BLaER1 treated with 17β-estradiol and CSF1 and Interleukin-3, amounts not matched to agents 10 nM and 100 nM (cell line): Measurements from ENCODE around the gene ATP5F1E.
A peak's percentile ranks its signal among the peaks of the same experiment; 100 is the strongest.
"Not testable (repeated sequence)": the region's sequence is repeated elsewhere in the genome, so short reads cannot be mapped to it uniquely, and the experiment has no call there.

Experiments
- H3K27ac ChIP-seq, 11 experiments: shearing (Covaris generic); formaldehyde crosslinking; 2 replicates each; pipeline ENCODE4 v1.8.1; 2022
- H3K27me3 ChIP-seq, 11 experiments: shearing (Covaris generic); formaldehyde crosslinking; 2 replicates each; pipeline ENCODE4 v1.8.1; 2022
- H3K36me3 ChIP-seq, 11 experiments: shearing (Covaris generic); formaldehyde crosslinking; 2 replicates each; pipeline ENCODE4 v1.8.1; 2022
- H3K4me1 ChIP-seq, 10 experiments: shearing (Covaris generic); formaldehyde crosslinking; 2 replicates each; pipeline ENCODE4 v1.8.1; 2022
- H3K4me2 ChIP-seq, 11 experiments: shearing (Covaris generic); formaldehyde crosslinking; 2 replicates each; pipeline ENCODE4 v1.8.1; 2022
- H3K4me3 ChIP-seq, 10 experiments: shearing (Covaris generic); formaldehyde crosslinking; 2 replicates each; pipeline ENCODE4 v1.8.1; 2022
- H3K9ac ChIP-seq, 11 experiments: shearing (Covaris generic); formaldehyde crosslinking; 2 replicates each; pipeline ENCODE4 v1.8.1; 2022
- H3K9me3 ChIP-seq, 11 experiments: shearing (Covaris generic); formaldehyde crosslinking; replicated peaks in 1 of 11; 2 replicates each; pipeline ENCODE4 v1.8.1; 2022
- H4K20me1 ChIP-seq, 11 experiments: shearing (Covaris generic); formaldehyde crosslinking; 2 replicates each; pipeline ENCODE4 v1.8.1; 2022
- Cebpa-rat ChIP-seq, 11 experiments: shearing (Covaris generic); IDR thresholded peaks; 2 replicates each; pipeline ENCODE4 v1.8.1; 2022

Gene ATP5F1E

GRCh38 chr20:59046862-59047261 is 14.7 kb upstream of the ATP5F1E start:
- Histone ChIP-seq H3K27me3 (no peaks in the 10 kb centered on the region), H3K9me3 (0 out of 22 replicates have a peak, but pooled peaks cover 0 to 3% (median 0%) of the 10 kb centered on the region in 11 experiments), H3K4me2 (no peak overlapping the region), H3K27ac (no peak overlapping the region), H4K20me1 (no peaks in the 10 kb centered on the region), H3K36me3 (no peaks in the 10 kb centered on the region), H3K4me3 (no peak overlapping the region), H3K4me1 (peaks cover 10 to 29% (median 19%) of the 10 kb centered on the region in 10 experiments), H3K9ac (no peak overlapping the region)
- no peak for TF ChIP-seq Cebpa-rat (IDR thresholded peaks at IDR 0.05)

DNA sequence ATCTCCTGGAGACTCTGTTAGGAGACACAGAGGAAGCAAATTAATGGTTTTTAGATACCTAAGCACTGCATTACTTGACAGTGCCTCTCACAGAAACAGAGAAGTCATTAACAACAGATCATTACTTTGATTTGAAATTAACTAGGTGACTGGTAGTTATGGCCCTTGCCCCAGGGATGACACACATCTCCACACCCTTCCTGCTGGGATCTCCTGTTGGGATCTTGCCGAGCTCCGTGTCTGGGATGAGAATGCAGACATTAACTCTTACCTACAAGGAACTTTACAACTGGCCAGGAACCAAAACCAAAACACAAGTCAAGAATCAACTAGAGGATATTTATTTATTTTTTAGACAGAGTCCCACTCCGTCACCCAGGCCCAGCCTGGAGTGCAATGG is 12.7 kb upstream of the ATP5F1E start:
- peaks cover 31 to 50% (median 40%) of the 10 kb centered on the region in 10 experiments for H3K4me1 ChIP-seq
- 0 out of 22 replicates have a peak, but pooled peaks cover 0 to 3% (median 0%) of the 10 kb centered on the region in 11 experiments for H3K9me3 ChIP-seq
- no peak for TF ChIP-seq Cebpa-rat (IDR thresholded peaks at IDR 0.05)
- no peak overlapping the region for H3K27ac ChIP-seq
- H3K9ac ChIP-seq = no peak overlapping the region
- H3K4me3 ChIP-seq = no peak overlapping the region
- peak overlapping the region in 3 of 11 experiments; percentile 83 to 89 (median 88); a peak in 4 of 22 replicates for H3K4me2 ChIP-seq
- no peaks in the 10 kb centered on the region for H3K27me3 ChIP-seq
- H4K20me1 ChIP-seq = peaks cover 10 to 19% (median 16%) of the 10 kb centered on the region in 11 experiments; a peak in 18 of 22 replicates
- H3K36me3 ChIP-seq = peaks cover 9 to 18% (median 14%) of the 10 kb centered on the region in 11 experiments; a peak in 18 of 22 replicates

GRCh38 chr20:59044295-59044694 is 12.2 kb upstream of the ATP5F1E start:
- H4K20me1 ChIP-seq = peaks cover 11 to 24% (median 21%) of the 10 kb centered on the region in 11 experiments; a peak in 18 of 22 replicates
- no peak overlapping the region for H3K9ac ChIP-seq
- H3K27ac ChIP-seq = no peak overlapping the region
- H3K4me2 ChIP-seq = peak overlapping the region in 9 of 11 experiments; percentile 39 to 90 (median 83); a peak in 17 of 22 replicates
- 0 out of 22 replicates have a peak, but pooled peaks cover 0 to 3% (median 0%) of the 10 kb centered on the region in 11 experiments for H3K9me3 ChIP-seq
- no peaks in the 10 kb centered on the region for H3K27me3 ChIP-seq
- no peak overlapping the region for H3K4me3 ChIP-seq
- TF ChIP-seq Cebpa-rat (IDR thresholded peaks at IDR 0.05) = no peak
- peaks cover 11 to 23% (median 17%) of the 10 kb centered on the region in 11 experiments; a peak in 18 of 22 replicates for H3K36me3 ChIP-seq
- peaks cover 36 to 52% (median 45%) of the 10 kb centered on the region in 10 experiments for H3K4me1 ChIP-seq

DNA sequence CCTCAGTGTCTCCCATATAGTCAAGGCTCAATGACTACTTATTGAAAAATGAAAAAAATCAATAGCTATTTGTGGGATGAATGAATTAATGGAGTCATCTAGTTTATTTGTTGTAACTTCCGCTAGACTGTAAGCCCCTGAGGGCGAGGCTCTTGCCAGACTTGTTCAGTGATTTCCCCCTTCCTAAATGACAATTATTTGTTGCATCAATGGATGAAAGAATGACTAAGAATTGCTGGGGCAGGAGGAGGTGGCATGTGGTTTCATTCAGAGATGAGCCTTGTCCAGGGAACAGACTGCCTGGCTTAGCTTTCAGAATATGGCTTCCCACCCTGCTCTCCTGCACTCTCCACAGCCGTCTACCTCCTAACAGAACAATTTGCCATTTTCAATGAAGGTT is 11.6 kb upstream of the ATP5F1E start:
- H3K36me3 ChIP-seq = peaks cover 11 to 28% (median 19%) of the 10 kb centered on the region in 11 experiments; a peak in 19 of 22 replicates
- H3K9me3 ChIP-seq = 0 out of 22 replicates have a peak, but pooled peaks cover 0 to 3% (median 0%) of the 10 kb centered on the region in 11 experiments
- H3K27ac ChIP-seq = 0 out of 22 replicates have a peak overlapping the region, but pooled peaks of 1 of the 11 experiments have one; percentile 73
- no peak for TF ChIP-seq Cebpa-rat (IDR thresholded peaks at IDR 0.05)
- no peaks in the 10 kb centered on the region for H3K27me3 ChIP-seq
- peaks cover 39 to 55% (median 46%) of the 10 kb centered on the region in 10 experiments for H3K4me1 ChIP-seq
- H3K4me2 ChIP-seq = peak overlapping the region in 10 of 11 experiments; percentile 79 to 90 (median 83); a peak in 21 of 22 replicates
- H3K4me3 ChIP-seq = no peak overlapping the region
- peaks cover 11 to 30% (median 26%) of the 10 kb centered on the region in 11 experiments; a peak in 18 of 22 replicates for H4K20me1 ChIP-seq
- H3K9ac ChIP-seq = no peak overlapping the region

DNA sequence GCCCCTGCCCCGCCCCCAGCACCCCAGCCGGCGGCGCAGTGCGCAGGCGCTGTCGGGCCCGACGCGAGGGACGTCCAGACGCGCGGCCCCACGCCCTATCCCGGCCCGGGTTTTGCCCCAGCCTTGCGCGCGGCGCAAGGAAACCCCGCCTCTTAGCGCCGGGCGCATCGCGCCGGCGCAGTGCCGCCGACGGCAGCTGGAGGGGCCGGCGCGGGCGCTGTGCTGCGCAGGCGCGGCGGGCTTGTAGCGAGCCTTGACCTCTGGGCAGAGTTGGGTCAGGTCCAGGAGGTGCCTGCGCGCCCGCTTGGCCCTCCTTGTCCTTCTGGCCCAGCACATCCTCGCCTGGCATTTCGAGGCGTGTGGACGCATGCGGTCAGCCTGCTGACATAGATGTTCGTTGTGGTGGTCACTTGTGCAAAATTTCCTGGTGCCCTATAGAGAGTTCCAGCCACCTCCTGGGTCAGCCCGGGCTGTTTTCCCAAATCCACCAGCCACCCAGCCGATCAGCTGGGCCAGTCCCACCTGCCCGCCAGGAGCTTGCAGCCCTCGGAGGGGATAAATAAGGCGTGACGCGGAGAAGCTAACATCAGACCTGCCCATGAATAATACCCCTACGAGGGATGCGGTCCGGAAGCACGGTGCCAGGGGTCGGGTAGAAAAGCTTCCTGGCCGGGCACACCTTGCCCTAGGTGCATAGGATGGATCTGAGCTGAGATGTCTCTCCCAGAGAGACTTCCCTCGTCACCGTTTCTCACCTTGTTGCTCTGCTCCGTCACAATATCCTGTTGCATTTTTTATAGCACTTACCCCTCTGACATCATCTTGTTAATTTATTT is 10.9 kb upstream of the ATP5F1E start:
- peaks cover 15 to 37% (median 33%) of the 10 kb centered on the region in 11 experiments; a peak in 18 of 22 replicates for H4K20me1 ChIP-seq
- H3K9me3 ChIP-seq = 0 out of 22 replicates have a peak, but pooled peaks cover 0 to 3% (median 0%) of the 10 kb centered on the region in 11 experiments
- H3K4me2 ChIP-seq = peak overlapping the region; percentile 79 to 93 (median 88)
- H3K27ac ChIP-seq = peak overlapping the region; percentile 86 to 96 (median 90); a peak in 21 of 22 replicates
- H3K27me3 ChIP-seq = no peaks in the 10 kb centered on the region
- peak overlapping the region; percentile 70 to 95 (median 88) for H3K4me3 ChIP-seq
- H3K4me1 ChIP-seq = peaks cover 39 to 53% (median 48%) of the 10 kb centered on the region in 10 experiments
- peaks cover 17 to 35% (median 26%) of the 10 kb centered on the region in 11 experiments for H3K36me3 ChIP-seq
- H3K9ac ChIP-seq = peak overlapping the region; percentile 82 to 95 (median 88)
- TF ChIP-seq Cebpa-rat (IDR thresholded peaks at IDR 0.05) = no peak

GRCh38 chr20:59042151-59042795 is 10.1 kb upstream of the ATP5F1E start, which contains the start of gene PRELID3B:
Gene PRELID3B (minus strand): TSS chr20:59042786. CDS start chr20:59042730, 56 bp downstream.
- H3K4me1 ChIP-seq = peaks cover 39 to 53% (median 48%) of the 10 kb centered on the region in 10 experiments
- H3K9me3 ChIP-seq = 0 out of 22 replicates have a peak, but pooled peaks cover 0 to 3% (median 0%) of the 10 kb centered on the region in 11 experiments
- H3K36me3 ChIP-seq = peaks cover 24 to 42% (median 33%) of the 10 kb centered on the region in 11 experiments
- TF ChIP-seq Cebpa-rat (IDR thresholded peaks at IDR 0.05) = no peak
- H4K20me1 ChIP-seq = peaks cover 15 to 44% (median 39%) of the 10 kb centered on the region in 11 experiments; a peak in 19 of 22 replicates
- H3K4me3 ChIP-seq = peak within 1 kb of the TSS; percentile 70 to 95 (median 88)
- H3K4me2 ChIP-seq = peak within 1 kb of the TSS; percentile 82 to 94 (median 89)
- H3K9ac ChIP-seq = peak within 1 kb of the TSS; percentile 82 to 95 (median 88)
- no peaks in the 10 kb centered on the region for H3K27me3 ChIP-seq
- peak within 1 kb of the TSS; percentile 86 to 96 (median 90) for H3K27ac ChIP-seq

DNA sequence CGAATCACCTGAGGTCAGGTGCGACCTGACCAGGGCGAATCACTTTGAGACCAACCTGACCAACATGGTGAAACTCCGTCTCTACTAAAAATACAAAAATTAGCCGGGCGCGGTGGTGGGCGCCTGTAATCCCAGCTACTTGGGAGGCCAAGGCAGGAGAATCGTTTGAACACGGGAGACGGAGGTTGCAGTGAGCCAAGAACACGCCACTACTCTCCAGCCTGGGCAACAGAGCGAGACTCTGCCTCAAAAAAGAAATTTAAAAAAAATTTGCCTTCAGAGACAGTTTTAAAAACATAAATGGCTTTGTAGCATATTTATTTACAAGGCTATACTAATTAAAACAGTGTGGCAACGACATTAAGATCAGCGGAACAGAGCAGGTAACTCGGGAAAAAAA is 9.4 kb upstream of the ATP5F1E start:
- H3K4me2 ChIP-seq = peak overlapping the region; percentile 82 to 94 (median 89)
- peaks cover 32 to 50% (median 40%) of the 10 kb centered on the region in 11 experiments for H3K36me3 ChIP-seq
- peaks cover 15 to 51% (median 45%) of the 10 kb centered on the region in 11 experiments; a peak in 19 of 22 replicates for H4K20me1 ChIP-seq
- peak overlapping the region; percentile 82 to 95 (median 88) for H3K9ac ChIP-seq
- peak overlapping the region; percentile 70 to 95 (median 88) for H3K4me3 ChIP-seq
- not testable (repeated sequence) for H3K9me3 ChIP-seq, H3K27me3 ChIP-seq
- H3K27ac ChIP-seq = peak overlapping the region; percentile 86 to 96 (median 90); a peak in 20 of 22 replicates
- peaks cover 39 to 53% (median 48%) of the 10 kb centered on the region in 10 experiments for H3K4me1 ChIP-seq

DNA sequence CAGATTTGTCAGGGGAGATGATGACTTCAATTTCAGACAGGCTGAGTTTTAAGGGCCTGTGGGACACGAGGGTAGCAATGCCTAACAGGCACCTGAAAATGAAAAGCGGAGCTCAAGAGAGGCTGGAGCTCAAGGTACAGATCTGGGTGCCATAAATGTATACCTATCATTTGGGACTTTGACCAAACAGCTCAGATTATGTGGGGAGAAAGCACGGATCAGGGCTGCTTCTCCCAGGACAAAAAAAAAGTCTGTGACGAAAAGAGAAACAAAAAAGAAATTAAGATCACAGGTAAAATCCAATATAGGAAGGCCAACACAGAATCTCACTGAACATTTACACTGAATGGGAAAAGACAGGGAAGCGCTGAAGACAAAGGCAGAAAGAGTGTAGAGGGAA is 8.5 kb upstream of the ATP5F1E start:
- peaks cover 15 to 58% (median 45%) of the 10 kb centered on the region in 11 experiments; a peak in 19 of 22 replicates for H4K20me1 ChIP-seq
- peaks cover 39 to 53% (median 48%) of the 10 kb centered on the region in 10 experiments for H3K4me1 ChIP-seq
- no peak for TF ChIP-seq Cebpa-rat (IDR thresholded peaks at IDR 0.05)
- H3K4me3 ChIP-seq = peak overlapping the region in 9 of 10 experiments; percentile 70 to 93 (median 88); a peak in 16 of 20 replicates
- H3K9me3 ChIP-seq = 0 out of 22 replicates have a peak, but pooled peaks cover 0 to 3% (median 0%) of the 10 kb centered on the region in 11 experiments
- no peaks in the 10 kb centered on the region for H3K27me3 ChIP-seq
- H3K36me3 ChIP-seq = peaks cover 40 to 59% (median 48%) of the 10 kb centered on the region in 11 experiments
- peak overlapping the region; percentile 82 to 94 (median 89) for H3K4me2 ChIP-seq
- no peak overlapping the region for H3K27ac ChIP-seq
- H3K9ac ChIP-seq = peak overlapping the region in 7 of 11 experiments; percentile 38 to 95 (median 86); a peak in 9 of 22 replicates
